SK-N-SH treated with all-trans-retinoic acid at 6 μM for 48 hours (cell line): ENCODE measurements around the gene MYLK4.

ENCODE experiments used
- ATAC-seq: fragments of 200-7000 bp; cut with Tn5 transposase; 3 replicates; pipeline ENCODE4 v1.9.1; 2020; ENCODE audit warnings: mild to moderate bottlenecking, moderate library complexity
- ARNTL ChIP-seq: fragments of 450-650 bp; formaldehyde crosslinking; IDR thresholded peaks from 2 replicates; pipeline ENCODE4 v1.5.0; 2020; ENCODE audit warnings: low read depth, mild to moderate bottlenecking, moderate library complexity, borderline replicate concordance
- BACH2 ChIP-seq: fragments of 250-450 bp; sonication (Bioruptor Pico); IDR thresholded peaks from 2 replicates; pipeline ENCODE4 v1.9.0; 2021; ENCODE audit warnings: mild to moderate bottlenecking, borderline replicate concordance
- CSDC2 ChIP-seq: fragments of 250-450 bp; sonication (Bioruptor Pico); IDR thresholded peaks from 2 replicates; pipeline ENCODE4 v1.5.0; 2020; ENCODE audit warnings: mild to moderate bottlenecking, moderate library complexity
- CSRNP3 ChIP-seq: fragments of 250-450 bp; sonication (Bioruptor Pico); IDR thresholded peaks from 2 replicates; pipeline ENCODE4 v1.5.1; 2021; ENCODE audit warnings: mild to moderate bottlenecking, moderate library complexity
- ESRRG ChIP-seq: fragments of 250-450 bp; sonication (Bioruptor Pico); IDR thresholded peaks from 2 replicates; pipeline ENCODE4 v1.6.1; 2021; ENCODE audit warnings: mild to moderate bottlenecking
- GLIS3 ChIP-seq: fragments of 250-450 bp; sonication (Bioruptor Pico); IDR thresholded peaks from 2 replicates; pipeline ENCODE4 v1.5.0; 2020; ENCODE audit warnings: mild to moderate bottlenecking, moderate library complexity
- ISL1 ChIP-seq: fragments of 250-450 bp; sonication (Bioruptor Pico); IDR thresholded peaks from 2 replicates; pipeline ENCODE4 v2.1.2; 2022; ENCODE audit warnings: mild to moderate bottlenecking, moderate library complexity
- OSR1 ChIP-seq: fragments of 250-450 bp; sonication (Bioruptor Pico); IDR thresholded peaks from 2 replicates; pipeline ENCODE4 v1.8.0; 2022; ENCODE audit warnings: moderate library complexity, mild to moderate bottlenecking, inconsistent platforms
- PATZ1 ChIP-seq: fragments of 250-450 bp; sonication (Bioruptor Pico); IDR thresholded peaks from 2 replicates; pipeline ENCODE4 v1.8.0; 2020; ENCODE audit warnings: mild to moderate bottlenecking, moderate library complexity, borderline replicate concordance
- POU6F1 ChIP-seq: fragments of 250-450 bp; sonication (Bioruptor Pico); IDR thresholded peaks from 2 replicates; pipeline ENCODE4 v1.8.0; 2021; ENCODE audit warnings: low read depth, mild to moderate bottlenecking, moderate library complexity, borderline replicate concordance
- PPARA ChIP-seq: fragments of 250-450 bp; sonication (Bioruptor Pico); IDR thresholded peaks from 2 replicates; pipeline ENCODE4 v1.5.0; 2020; ENCODE audit warnings: mild to moderate bottlenecking, borderline replicate concordance
- RARB ChIP-seq: fragments of 250-450 bp; sonication (Bioruptor Pico); IDR thresholded peaks from 2 replicates; pipeline ENCODE4 v1.8.0; 2021; ENCODE audit warnings: mild to moderate bottlenecking, moderate library complexity
- SNAI2 ChIP-seq: fragments of 250-450 bp; sonication (Bioruptor Pico); IDR thresholded peaks from 2 replicates; pipeline ENCODE4 v1.5.0; 2020; ENCODE audit warnings: mild to moderate bottlenecking, moderate library complexity
- TCF4 ChIP-seq: fragments of 250-450 bp; sonication (Bioruptor Pico); IDR thresholded peaks from 2 replicates; pipeline ENCODE4 v1.8.0; 2021; ENCODE audit warnings: mild to moderate bottlenecking, moderate library complexity, borderline replicate concordance
- TOX ChIP-seq: fragments of 250-450 bp; sonication (Bioruptor Pico); IDR thresholded peaks from 2 replicates; pipeline ENCODE4 v1.8.0; 2021; ENCODE audit warnings: mild to moderate bottlenecking, moderate library complexity, borderline replicate concordance
- TSHZ2 ChIP-seq: fragments of 250-450 bp; sonication (Bioruptor Pico); IDR thresholded peaks from 2 replicates; pipeline ENCODE4 v1.5.0; 2020; ENCODE audit warnings: mild to moderate bottlenecking, moderate library complexity
- ZC3H10 ChIP-seq: fragments of 250-450 bp; sonication (Bioruptor Pico); IDR thresholded peaks from 2 replicates; pipeline ENCODE4 v1.5.1; 2021; ENCODE audit warnings: mild to moderate bottlenecking, moderate library complexity
- ZFP3 ChIP-seq: fragments of 250-450 bp; sonication (Bioruptor Pico); IDR thresholded peaks from 2 replicates; pipeline ENCODE4 v1.5.0; 2020; ENCODE audit warnings: mild to moderate bottlenecking, moderate library complexity
- ZNF565 ChIP-seq: fragments of 450-650 bp; formaldehyde crosslinking; conservative IDR thresholded peaks from 2 replicates; pipeline ENCODE4 v1.5.0; 2020; ENCODE audit warnings: low read depth, mild to moderate bottlenecking, moderate library complexity
- ZNF70 ChIP-seq: fragments of 450-650 bp; formaldehyde crosslinking; IDR thresholded peaks from 2 replicates; pipeline ENCODE4 v1.5.0; 2020; ENCODE audit warnings: mild to moderate bottlenecking, moderate library complexity

The MYLK4 gene

GRCh38 chr6:2754911-2755310, 4.2 kb upstream of the MYLK4 start:
- TF ChIP-seq ZC3H10 (CRISPR knock-in tag) (no peak), CSDC2 (no peak), BACH2 (CRISPR knock-in tag) (no peak), ISL1 (CRISPR knock-in tag) (no peak), ARNTL (CRISPR knock-in tag) (no peak), CSRNP3 (CRISPR knock-in tag) (no peak), OSR1 (no peak), GLIS3 (CRISPR knock-in tag) (no peak), TCF4 (CRISPR knock-in tag) (no peak), ESRRG (no peak), PPARA (CRISPR knock-in tag) (no peak), ZNF70 (CRISPR knock-in tag) (no peak), POU6F1 (CRISPR knock-in tag) (no peak), TSHZ2 (CRISPR knock-in tag) (no peak), ZFP3 (CRISPR knock-in tag) (no peak)

GRCh38 chr6:2754393-2754792, 3.7 kb upstream of the MYLK4 start:
- ATAC-seq: no peak
- TF ChIP-seq BACH2 (CRISPR knock-in tag) (no peak), ARNTL (CRISPR knock-in tag) (no peak), RARB (CRISPR knock-in tag) (no peak), PATZ1 (CRISPR knock-in tag) (no peak), POU6F1 (CRISPR knock-in tag) (no peak), ESRRG (no peak), CSRNP3 (CRISPR knock-in tag) (no peak), ZFP3 (CRISPR knock-in tag) (no peak), ZNF565 (CRISPR knock-in tag) (no peak), OSR1 (no peak), ISL1 (CRISPR knock-in tag) (no peak), TSHZ2 (CRISPR knock-in tag) (no peak), CSDC2 (no peak), SNAI2 (CRISPR knock-in tag) (no peak), TOX (CRISPR knock-in tag) (no peak)

More at GRCh38 chr6:2754911-2755310, 4.2 kb upstream of the MYLK4 start:
- ATAC-seq: no peak
